H1 (cell line): Measurements from ENCODE around the gene ARHGAP21. TPM values are rescaled to one million over a fixed set of nuclear protein-coding genes. Genes with fewer than 3 reads are reported as not detected.

Source experiments
- CTCF ChIA-PET: fragments of 300-600 bp; sonication (Branson Sonifier 250); formaldehyde crosslinking; loops from one replicate; lab custom pipeline; 2021; ENCODE audit not compliant: partially characterized antibody; lab: Charles Lee
- POLR2A ChIA-PET: fragments of 300-600 bp; sonication (Branson Sonifier 250); formaldehyde crosslinking; loops from one replicate; lab custom pipeline; 2021; ENCODE audit warnings: inconsistent platforms; ENCODE audit not compliant: partially characterized antibody; lab: Charles Lee
- DNase-seq, 2 experiments: peaks; one replicate each; pipeline versions ENCODE4 v3.0.0 to v3.0.0-alpha.2; 2010 to 2022; ENCODE audit warnings: low spot score in 2 of 2, low read depth in 1 of 2, mixed read lengths in 1 of 2
- FAIRE-seq: peaks from 2 replicates; lab custom pipeline; 2011; peaks lifted over from hg19 to GRCh38; lab: Jason Lieb, UNC
- H2AFZ ChIP-seq: 2 replicates; pipeline ENCODE4 v1.8.1; 2012; ENCODE audit warnings: low read length, inconsistent platforms
- H2AK5ac ChIP-seq: 2 replicates; pipeline ENCODE4 v1.6.1; 2013; ENCODE audit warnings: low read depth, low read length
- H2BK120ac ChIP-seq: replicated peaks from 2 replicates; pipeline ENCODE3; 2013; ENCODE audit warnings: low read depth, low read length, inconsistent platforms
- H2BK12ac ChIP-seq: 2 replicates; pipeline ENCODE4 v1.6.1; 2013; ENCODE audit warnings: low read depth, low read length
- H2BK15ac ChIP-seq: 2 replicates; pipeline ENCODE4 v1.6.1; 2013; ENCODE audit warnings: low read length
- H2BK20ac ChIP-seq: 2 replicates; pipeline ENCODE4 v1.6.1; 2013; ENCODE audit warnings: low read length
- H2BK5ac ChIP-seq: 2 replicates; pipeline ENCODE4 v1.6.1; 2013; ENCODE audit warnings: low read depth, low read length
- H3K14ac ChIP-seq: 2 replicates; pipeline ENCODE4 v1.6.1; 2013; ENCODE audit warnings: inconsistent platforms; ENCODE audit not compliant: insufficient read length
- H3K18ac ChIP-seq: 2 replicates; pipeline ENCODE4 v1.6.1; 2013; ENCODE audit warnings: low read length; ENCODE audit errors: extremely low read depth
- H3K23ac ChIP-seq: 2 replicates; pipeline ENCODE4 v1.6.1; 2013; ENCODE audit warnings: inconsistent platforms; ENCODE audit not compliant: insufficient read length
- H3K23me2 ChIP-seq: 2 replicates; pipeline ENCODE4 v1.6.1; 2013; ENCODE audit warnings: low read depth, low read length
- H3K27ac ChIP-seq: 2 replicates; pipeline ENCODE4 v1.6.1; 2011; ENCODE audit warnings: low read depth, low read length, inconsistent platforms
- H3K27me3 ChIP-seq, 4 experiments: replicated peaks in 1 of 4; 1 replicate in 1 of 4; 2 replicates in 3 of 4; pipeline versions ENCODE4 v1.6.1 to v1.8.1; 2011 to 2013; ENCODE audit warnings: low read length in 3 of 4, mild to moderate bottlenecking in 3 of 4, inconsistent platforms in 2 of 4, mixed read lengths in 2 of 4, moderate library complexity in 1 of 4; ENCODE audit not compliant: control insufficient read depth in 3 of 4, insufficient read depth in 3 of 4; ENCODE audit errors: extremely low read depth in 1 of 4
- H3K36me3 ChIP-seq, 4 experiments: 2 replicates each; pipeline versions ENCODE4 v1.6.1 to v1.8.1; 2011 to 2013; ENCODE audit warnings: mild to moderate bottlenecking in 4 of 4, low read length in 3 of 4, moderate library complexity in 2 of 4, control low read depth in 1 of 4, inconsistent platforms in 1 of 4; ENCODE audit not compliant: insufficient read depth in 4 of 4, control insufficient read depth in 2 of 4
- H3K4ac ChIP-seq: replicated peaks from 2 replicates; pipeline ENCODE3; 2013; ENCODE audit warnings: low read length, low read depth, mixed read lengths, inconsistent platforms; ENCODE audit not compliant: insufficient read length
- H3K4me1 ChIP-seq, 4 experiments: replicated peaks in 1 of 4; 1 replicate in 1 of 4; 2 replicates in 3 of 4; pipeline versions ENCODE4 v1.6.1 to v1.8.1; 2011 to 2013; ENCODE audit warnings: low read length in 3 of 4, inconsistent platforms in 2 of 4, mixed read lengths in 1 of 4; ENCODE audit not compliant: insufficient read depth in 4 of 4, control insufficient read depth in 3 of 4
- H3K4me2 ChIP-seq, 2 experiments: 2 replicates each; pipeline versions ENCODE4 v1.6.1 to v1.8.1; 2011 to 2013; ENCODE audit warnings: low read depth in 2 of 2, low read length in 2 of 2, control low read depth in 1 of 2, inconsistent platforms in 1 of 2, mild to moderate bottlenecking in 1 of 2; ENCODE audit not compliant: insufficient read depth in 1 of 2
- H3K4me3 ChIP-seq, 4 experiments: fragments of 200-600, 300-600 bp in 1 of 4; sonication (generic), shearing (Covaris generic), sonication (Bioruptor Twin) in 1 of 4; 2 replicates each; pipeline versions ENCODE4 v1.5.1 to v1.8.1; 2011 to 2016; ENCODE audit warnings: low read length in 4 of 4, low read depth in 3 of 4, control low read depth in 2 of 4, inconsistent platforms in 2 of 4, mild to moderate bottlenecking in 2 of 4, mixed read lengths in 1 of 4, moderate library complexity in 1 of 4; ENCODE audit not compliant: insufficient read depth in 2 of 4; ENCODE audit errors: extremely low read depth in 1 of 4
- H3K56ac ChIP-seq: replicated peaks from 2 replicates; pipeline ENCODE3; 2013; ENCODE audit warnings: low read depth, mild to moderate bottlenecking, mixed read lengths, low read length, inconsistent platforms; ENCODE audit not compliant: insufficient read length
- H3K79me1 ChIP-seq: 2 replicates; pipeline ENCODE4 v1.6.1; 2013; ENCODE audit warnings: low read depth, low read length, control low read depth
- H3K79me2 ChIP-seq, 2 experiments: 2 replicates each; pipeline versions ENCODE4 v1.6.1 to v1.8.1; 2012 to 2013; ENCODE audit warnings: low read length in 2 of 2, mild to moderate bottlenecking in 2 of 2, inconsistent platforms in 1 of 2; ENCODE audit not compliant: insufficient read depth in 2 of 2, control insufficient read depth in 1 of 2
- H3K9ac ChIP-seq, 4 experiments: replicated peaks in 1 of 4; 1 replicate in 1 of 4; 2 replicates in 3 of 4; pipeline versions ENCODE4 v1.6.1 to v1.8.1; 2011 to 2013; ENCODE audit warnings: low read depth in 3 of 4, low read length in 3 of 4, control low read depth in 2 of 4, mild to moderate bottlenecking in 2 of 4, moderate library complexity in 2 of 4, inconsistent platforms in 1 of 4; ENCODE audit errors: extremely low read depth in 1 of 4
- H3K9me3 ChIP-seq, 2 experiments: 2 replicates each; pipeline versions ENCODE4 v1.6.1 to v1.8.1; 2012 to 2013; ENCODE audit warnings: mild to moderate bottlenecking in 2 of 2, moderate library complexity in 2 of 2, control low read depth in 1 of 2, inconsistent platforms in 1 of 2, low read depth in 1 of 2, low read length in 1 of 2, mixed read lengths in 1 of 2; ENCODE audit not compliant: insufficient read depth in 2 of 2
- H4K20me1 ChIP-seq, 2 experiments: replicated peaks in 1 of 2; 2 replicates each; pipeline versions ENCODE3 to v1.8.1; 2011 to 2013; ENCODE audit warnings: inconsistent platforms in 2 of 2, low read length in 2 of 2, mild to moderate bottlenecking in 1 of 2; ENCODE audit not compliant: insufficient read depth in 2 of 2, control insufficient read depth in 1 of 2
- H4K5ac ChIP-seq: 2 replicates; pipeline ENCODE4 v1.6.1; 2013; ENCODE audit warnings: low read length, low read depth, mixed read lengths, inconsistent platforms; ENCODE audit not compliant: insufficient read length
- H4K8ac ChIP-seq: 2 replicates; pipeline ENCODE4 v1.8.0; 2013; ENCODE audit warnings: mild to moderate bottlenecking, moderate library complexity, low read length, inconsistent platforms; ENCODE audit not compliant: insufficient read depth; ENCODE audit errors: extremely low read depth
- H4K91ac ChIP-seq: replicated peaks from 2 replicates; pipeline ENCODE3; 2013; ENCODE audit warnings: low read length, mixed read lengths, inconsistent platforms; ENCODE audit not compliant: insufficient read length
- BACH1 ChIP-seq: IDR thresholded peaks from 2 replicates; pipeline ENCODE4 v1.6.1; 2012; ENCODE audit warnings: low read length, improper control_type of control experiment
- BCL11A ChIP-seq, 2 experiments: IDR thresholded peaks; one replicate each; pipeline ENCODE4 v1.6.1; 2011; ENCODE audit warnings: low read depth in 2 of 2, low read length in 2 of 2, mild to moderate bottlenecking in 2 of 2
- CBX5 ChIP-seq: fragments of 300-800, 300-1000 bp; sonication (generic); IDR thresholded peaks from 2 replicates; pipeline ENCODE4 v1.7.1; 2016; ENCODE audit warnings: antibody characterized with exemption, low read length, low read depth
- CBX8 ChIP-seq: fragments of 300-800, 300-1000 bp; sonication (generic); IDR thresholded peaks from 2 replicates; pipeline ENCODE4 v1.7.1; 2016; ENCODE audit warnings: low read depth, low read length, borderline replicate concordance
- FOSL1 ChIP-seq: IDR thresholded peaks from 2 replicates; pipeline ENCODE4 v1.6.1; 2011; ENCODE audit warnings: mild to moderate bottlenecking, low read depth, low read length, moderate library complexity; ENCODE audit not compliant: insufficient read depth
- GABPA ChIP-seq: IDR thresholded peaks from 2 replicates; pipeline ENCODE4 v1.6.1; 2011; ENCODE audit warnings: mild to moderate bottlenecking, low read length, moderate library complexity, borderline replicate concordance; ENCODE audit not compliant: insufficient read depth
- GTF2F1 ChIP-seq: IDR thresholded peaks from 2 replicates; pipeline ENCODE4 v1.6.1; 2012; ENCODE audit warnings: low read depth, low read length, improper control_type of control experiment, borderline replicate concordance
- HDAC2 ChIP-seq, 2 experiments: fragments of 300-600 bp in 1 of 2; sonication (generic) in 1 of 2; IDR thresholded peaks; 2 replicates each; pipeline ENCODE4 v1.6.1; 2011 to 2012; ENCODE audit warnings: low read depth in 2 of 2, low read length in 2 of 2, mild to moderate bottlenecking in 2 of 2, moderate library complexity in 2 of 2, borderline replicate concordance in 1 of 2, inconsistent platforms in 1 of 2
- POLR2A ChIP-seq, 2 experiments: IDR thresholded peaks; 1 replicate in 1 of 2; 2 replicates in 1 of 2; pipeline ENCODE4 v1.6.1; 2011; ENCODE audit warnings: low read depth in 2 of 2, low read length in 2 of 2, mild to moderate bottlenecking in 2 of 2; ENCODE audit errors: control extremely low read depth in 1 of 2
- RFX5 ChIP-seq: IDR thresholded peaks from 2 replicates; pipeline ENCODE4 v1.6.1; 2011; ENCODE audit warnings: low read depth, low read length, improper control_type of control experiment, borderline replicate concordance
- RXRA ChIP-seq: IDR thresholded peaks from 2 replicates; pipeline ENCODE4 v1.6.1; 2011; ENCODE audit warnings: low read depth, mild to moderate bottlenecking, low read length, moderate library complexity; ENCODE audit not compliant: insufficient read depth
- TAF7 ChIP-seq: optimal IDR thresholded peaks from 2 replicates; pipeline ENCODE3; 2011; ENCODE audit warnings: low read depth, mild to moderate bottlenecking, inconsistent platforms, low read length, moderate library complexity, borderline replicate concordance
- WGBS, 2 experiments: shearing (Covaris generic) in 1 of 2; methylation state at CpG; one replicate each; pipeline versions ENCODE4 v1.1.6 to v1.1.7; 2013 to 2015; ENCODE audit warnings: low lambda C conversion rate in 2 of 2, mixed read lengths in 2 of 2, inconsistent platforms in 1 of 2, low coverage in 1 of 2, missing lambda C conversion rate in 1 of 2; ENCODE audit not compliant: insufficient replicate concordance in 2 of 2, insufficient coverage in 1 of 2, insufficient read length in 1 of 2; ENCODE audit errors: extremely low coverage in 1 of 2, missing lambda C conversion rate in 1 of 2; 5-methylcytosine and 5-hydroxymethylcytosine counted together
- polyA plus RNA-seq, 7 experiments: library from polyadenylated mRNA; depleted of rRNA in 3 of 7; stranded (reverse) in 5 of 7; unstranded in 2 of 7; fragments of >200 nt in 5 of 7; fragments of 200-250 nt in 2 of 7; gene quantifications; 1 replicate in 5 of 7; 2 replicates in 1 of 7; 4 replicates in 1 of 7; pipeline versions ENCODE4 v1.2.1 to v1.2.3, GENCODE V29; 2011 to 2013; ENCODE audit warnings: missing spikeins in 2 of 7, mixed read lengths in 2 of 7
- total RNA-seq: library from RNA; stranded (reverse); fragmentation: NEBNext Ultra II Directional; extraction: Animal tissue kit (Norgen Biotek cat#: 25700); gene quantifications from 2 replicates; pipeline ENCODE4 v1.2.1, GENCODE V29; 2021

Gene ARHGAP21
- total and polyA plus RNA-seq, 2 of the 8 experiments (the other 6 are each of a cell fraction or from before 2014, with no cell fraction given) = 14.4 to 35.3 TPM

- CTCF ChIA-PET = interaction anchor here (1.2 to 1.5 kb wide), 2 partner anchors 12 to 18 kb away, joined by 3 read pairs; no protein-coding TSS in a partner anchor
- no peak overlapping the region for H3K9ac ChIP-seq
- FAIRE-seq = no peak
These were observed 134.4 kb downstream of the ARHGAP21 start for GRCh38 chr10:24589265-24589664.

More at GRCh38 chr10:24589265-24589664, 134.4 kb downstream of the ARHGAP21 start:
- 89% methylated on average over 2 of the region's 2 CpGs; no CpG with 5 or more reads in 1 of the 2 experiments for WGBS, 2 experiments
- H2BK5ac ChIP-seq = no peak overlapping the region
- H2BK12ac ChIP-seq = no peak overlapping the region
- POLR2A ChIA-PET = no interaction called here
- no peak overlapping the region for H3K4ac ChIP-seq
- H4K5ac ChIP-seq = no peak overlapping the region
- H2BK20ac ChIP-seq = no peak overlapping the region
- H2AFZ ChIP-seq = no peak overlapping the region
- no peak overlapping the region for H4K8ac ChIP-seq
- peaks cover 0 to 24% (median 5%) of the 10 kb centered on the region in 4 experiments; a peak in 3 of 8 replicates for H3K36me3 ChIP-seq
- no peaks in the 10 kb centered on the region for H3K79me1 ChIP-seq
- no peaks in the 10 kb centered on the region for H3K9me3 ChIP-seq
- H2BK120ac ChIP-seq = no peak overlapping the region
- no peak overlapping the region for H3K14ac ChIP-seq
- H3K4me1 ChIP-seq = no peaks in the 10 kb centered on the region
- no peak overlapping the region for H3K56ac ChIP-seq
- H3K79me2 ChIP-seq = no peaks in the 10 kb centered on the region
- no peak overlapping the region for H3K4me3 ChIP-seq
- TF ChIP-seq RFX5 = no peak
- no peak for TF ChIP-seq BACH1
- no peak for TF ChIP-seq BCL11A (IDR thresholded peaks at IDR 0.05; ENCODE audit: low read depth in 2 of 2, low read length in 2 of 2)
- TF ChIP-seq FOSL1 = no peak
- no peak for TF ChIP-seq CBX5
- TF ChIP-seq TAF7 = no peak
- no peak for TF ChIP-seq POLR2A (IDR thresholded peaks at IDR 0.05; ENCODE audit: control extremely low read depth in 1 of 2, low read depth in 2 of 2, low read length in 2 of 2)
- no peak for TF ChIP-seq GTF2F1
- TF ChIP-seq RXRA = no peak
- TF ChIP-seq HDAC2 (IDR thresholded peaks at IDR 0.05; ENCODE audit: borderline replicate concordance in 1 of 2, low read depth in 2 of 2, low read length in 2 of 2) = no peak
- no peak for TF ChIP-seq CBX8
- no peak for TF ChIP-seq GABPA
- H3K23ac ChIP-seq = no peak overlapping the region
- H3K18ac ChIP-seq = no peak overlapping the region
- H2BK15ac ChIP-seq = no peak overlapping the region
- no peak overlapping the region for H3K27ac ChIP-seq
- no peaks in the 10 kb centered on the region for H3K23me2 ChIP-seq
- peaks cover 0 to 2% of the 10 kb centered on the region in 2 experiments for H4K20me1 ChIP-seq
- H2AK5ac ChIP-seq = no peak overlapping the region
- DNase-seq = no peak
- H3K27me3 ChIP-seq = no peaks in the 10 kb centered on the region
- no peak overlapping the region for H3K4me2 ChIP-seq
- H4K91ac ChIP-seq = no peak overlapping the region
